ENCODE results near the gene CTNNA2. TPM values are rescaled to one million over a fixed set of nuclear protein-coding genes. Genes with fewer than 3 reads are reported as not detected.

Gene CTNNA2
- polyA plus RNA-seq, 1 of the 3 experiments (the other 2 are of a cell fraction) = 0.30 TPM

GRCh38 chr2:79554899-79555298 is 42.0 kb downstream of the CTNNA2 start (continued):
- TF ChIP-seq, protein P1, sequence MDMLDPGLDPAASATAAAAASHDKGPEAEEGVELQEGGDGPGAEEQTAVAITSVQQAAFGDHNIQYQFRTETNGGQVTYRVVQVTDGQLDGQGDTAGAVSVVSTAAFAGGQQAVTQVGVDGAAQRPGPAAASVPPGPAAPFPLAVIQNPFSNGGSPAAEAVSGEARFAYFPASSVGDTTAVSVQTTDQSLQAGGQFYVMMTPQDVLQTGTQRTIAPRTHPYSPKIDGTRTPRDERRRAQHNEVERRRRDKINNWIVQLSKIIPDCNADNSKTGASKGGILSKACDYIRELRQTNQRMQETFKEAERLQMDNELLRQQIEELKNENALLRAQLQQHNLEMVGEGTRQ (IDR thresholded peaks at IDR 0.05; ENCODE audit: borderline replicate concordance, low read depth, low read length) = no peak
- TF ChIP-seq FOSL2 (IDR thresholded peaks at IDR 0.05; ENCODE audit: borderline replicate concordance, low read depth) (no peak), NRF1 (IDR thresholded peaks at IDR 0.05; ENCODE audit: low read depth, low read length) (no peak), JUND (IDR thresholded peaks at IDR 0.05) (no peak), SIN3A (IDR thresholded peaks at IDR 0.05; ENCODE audit: borderline replicate concordance, low read depth, low read length) (no peak), GATA2 (CRISPR knock-in tag; IDR thresholded peaks at IDR 0.05) (no peak), FOXM1 (IDR thresholded peaks at IDR 0.05; ENCODE audit: low read depth) (no peak)
- TF ChIP-seq, protein P2, sequence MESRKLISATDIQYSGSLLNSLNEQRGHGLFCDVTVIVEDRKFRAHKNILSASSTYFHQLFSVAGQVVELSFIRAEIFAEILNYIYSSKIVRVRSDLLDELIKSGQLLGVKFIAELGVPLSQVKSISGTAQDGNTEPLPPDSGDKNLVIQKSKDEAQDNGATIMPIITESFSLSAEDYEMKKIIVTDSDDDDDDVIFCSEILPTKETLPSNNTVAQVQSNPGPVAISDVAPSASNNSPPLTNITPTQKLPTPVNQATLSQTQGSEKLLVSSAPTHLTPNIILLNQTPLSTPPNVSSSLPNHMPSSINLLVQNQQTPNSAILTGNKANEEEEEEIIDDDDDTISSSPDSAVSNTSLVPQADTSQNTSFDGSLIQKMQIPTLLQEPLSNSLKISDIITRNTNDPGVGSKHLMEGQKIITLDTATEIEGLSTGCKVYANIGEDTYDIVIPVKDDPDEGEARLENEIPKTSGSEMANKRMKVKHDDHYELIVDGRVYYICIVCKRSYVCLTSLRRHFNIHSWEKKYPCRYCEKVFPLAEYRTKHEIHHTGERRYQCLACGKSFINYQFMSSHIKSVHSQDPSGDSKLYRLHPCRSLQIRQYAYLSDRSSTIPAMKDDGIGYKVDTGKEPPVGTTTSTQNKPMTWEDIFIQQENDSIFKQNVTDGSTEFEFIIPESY (IDR thresholded peaks at IDR 0.05; ENCODE audit: borderline replicate concordance, low read depth) = no peak

GRCh38 chr2:79564065-79564464 is 51.2 kb downstream of the CTNNA2 start:
- no peaks in the 10 kb centered on the region for H3K27me3 ChIP-seq (ENCODE audit: insufficient read depth)
- no peaks in the 10 kb centered on the region for H3K9me2 ChIP-seq
- H3K79me2 ChIP-seq (ENCODE audit: insufficient read depth) = no peaks in the 10 kb centered on the region
- H2AFZ ChIP-seq (ENCODE audit: low read depth) = no peak overlapping the region
- CTCF ChIA-PET = no interaction called here
- no peaks in the 10 kb centered on the region for H3F3A ChIP-seq (replicated peaks; ENCODE audit: insufficient read depth)
- no peak overlapping the region for H3K4me3 ChIP-seq (ENCODE audit: low read depth in 2 of 2, low read length in 1 of 2)
- H3K36me3 ChIP-seq (replicated peaks in 1 of 2; ENCODE audit: control insufficient read depth in 1 of 2, insufficient read depth in 2 of 2, low read length in 1 of 2) = no peaks in the 10 kb centered on the region
- H3K4me1 ChIP-seq (ENCODE audit: control insufficient read depth in 1 of 2, insufficient read depth in 2 of 2, low read depth in 1 of 2, low read length in 1 of 2) = no peaks in the 10 kb centered on the region; a peak in 1 of 4 replicates
- POLR2A ChIA-PET = no interaction called here
- no peak for DNase-seq
- no peaks in the 10 kb centered on the region for H3K9me3 ChIP-seq
- H3K27ac ChIP-seq (ENCODE audit: low read depth in 2 of 2, low read length in 1 of 2) = no peak overlapping the region
- H3K4me2 ChIP-seq = no peak overlapping the region
- TF ChIP-seq TEAD4 (IDR thresholded peaks at IDR 0.05; ENCODE audit: borderline replicate concordance, insufficient read depth) = no peak
- TF ChIP-seq FOXM1 (IDR thresholded peaks at IDR 0.05; ENCODE audit: low read depth) = no peak
- TF ChIP-seq EP300 (IDR thresholded peaks at IDR 0.05; ENCODE audit: borderline replicate concordance in 1 of 2, low read depth in 1 of 2, low read length in 1 of 2) = no peak
- TF ChIP-seq, protein P3, sequence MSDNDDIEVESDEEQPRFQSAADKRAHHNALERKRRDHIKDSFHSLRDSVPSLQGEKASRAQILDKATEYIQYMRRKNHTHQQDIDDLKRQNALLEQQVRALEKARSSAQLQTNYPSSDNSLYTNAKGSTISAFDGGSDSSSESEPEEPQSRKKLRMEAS (IDR thresholded peaks at IDR 0.05; ENCODE audit: low read depth) = no peak
- no peak for TF ChIP-seq POLR2AphosphoS5 (IDR thresholded peaks at IDR 0.05; ENCODE audit: low read depth, low read length)
- no peak for TF ChIP-seq NFIC (IDR thresholded peaks at IDR 0.05; ENCODE audit: borderline replicate concordance)
- TF ChIP-seq JUND (IDR thresholded peaks at IDR 0.05) = no peak
- no peak for TF ChIP-seq MEF2A (IDR thresholded peaks at IDR 0.05; ENCODE audit: borderline replicate concordance, low read depth)
- no peak for TF ChIP-seq ELF1 (IDR thresholded peaks at IDR 0.05)
- no peak for TF ChIP-seq FOSL2 (IDR thresholded peaks at IDR 0.05; ENCODE audit: borderline replicate concordance, low read depth)
- no peak for TF ChIP-seq IRF3 (IDR thresholded peaks at IDR 0.05; ENCODE audit: low read depth, low read length)
- no peak for TF ChIP-seq RAD21 (IDR thresholded peaks at IDR 0.05; ENCODE audit: low read length)
- no peak for TF ChIP-seq EZH2phosphoT487 (IDR thresholded peaks at IDR 0.05; ENCODE audit: borderline replicate concordance, low read depth)
- TF ChIP-seq GABPA (IDR thresholded peaks at IDR 0.05; ENCODE audit: low read depth) = no peak
- TF ChIP-seq NRF1 (IDR thresholded peaks at IDR 0.05; ENCODE audit: low read depth, low read length) = no peak
- TF ChIP-seq, protein P2 (IDR thresholded peaks at IDR 0.05; ENCODE audit: borderline replicate concordance, low read depth) = no peak
- no peak for TF ChIP-seq YY1 (IDR thresholded peaks at IDR 0.05; ENCODE audit: low read depth)
- 47% methylated on average over 6 of the region's 6 CpGs for WGBS (ENCODE audit: low lambda C conversion rate)
- H3K9ac ChIP-seq = no peak overlapping the region
- no peaks in the 10 kb centered on the region for H4K20me1 ChIP-seq (ENCODE audit: insufficient read depth)

All from SK-N-SH (cell line).